ENCODE data around the gene DOCK1.

The DOCK1 gene

DNA sequence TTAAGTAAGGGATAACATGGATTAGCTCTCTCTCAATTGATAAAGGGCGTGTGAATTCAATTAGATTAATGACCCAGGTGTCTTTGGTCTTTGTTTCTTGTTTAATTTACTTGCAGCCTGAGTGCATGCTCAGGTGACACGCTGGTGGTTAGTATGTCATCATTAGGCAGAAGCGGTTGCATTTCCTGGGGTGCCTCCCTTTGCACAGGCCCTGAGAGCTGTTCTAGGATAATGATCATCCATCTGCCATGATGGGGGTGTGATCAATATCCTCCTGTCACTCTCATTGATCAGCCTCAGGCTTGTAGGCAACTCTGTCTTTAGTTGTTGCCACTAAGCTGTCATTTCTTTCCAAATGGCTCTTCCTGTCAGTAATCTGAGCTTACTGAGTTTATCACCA is 544.3 kb downstream of the DOCK1 start:
- DNase-seq, result no peak

DNA sequence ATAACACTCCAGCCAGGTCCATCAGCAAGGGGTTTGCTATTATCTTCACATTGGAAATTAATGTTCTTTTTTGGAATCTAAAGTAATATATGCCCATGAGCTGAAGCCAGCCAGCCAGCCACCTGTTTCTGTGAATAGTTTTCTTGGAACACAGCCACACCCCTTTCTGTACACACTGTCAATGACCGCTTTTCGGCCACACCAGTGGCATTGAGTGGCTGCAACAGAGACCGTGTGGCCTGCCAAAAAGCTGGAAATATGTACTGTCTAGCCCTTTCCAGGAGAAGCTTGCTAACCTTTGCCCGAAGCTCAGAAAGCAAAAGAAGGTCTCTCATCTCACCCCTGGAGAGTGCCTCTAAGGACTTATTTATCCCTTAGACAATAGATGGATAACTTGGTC is 545.4 kb downstream of the DOCK1 start:
- no peak for DNase-seq

DNA sequence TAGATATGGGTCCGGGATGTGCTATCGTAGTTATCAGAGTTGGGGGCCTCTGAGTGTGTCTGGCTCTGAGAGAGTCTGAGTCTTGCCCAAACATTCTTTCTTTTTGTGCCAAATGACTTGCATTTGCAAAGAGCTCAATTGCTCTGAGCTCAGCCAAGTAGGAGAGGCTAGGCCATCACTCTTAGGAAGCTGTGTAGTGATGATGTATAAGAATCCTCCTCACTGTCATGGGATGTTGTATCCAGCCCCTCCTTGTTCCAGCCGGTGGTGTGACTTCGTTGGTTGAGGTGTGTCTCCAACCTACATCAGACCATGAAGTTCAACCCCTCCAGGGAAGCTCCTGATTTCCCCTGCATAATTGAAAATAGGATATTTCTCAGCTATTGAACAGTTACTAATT is 546.4 kb downstream of the DOCK1 start:
- no peak for DNase-seq

DNA sequence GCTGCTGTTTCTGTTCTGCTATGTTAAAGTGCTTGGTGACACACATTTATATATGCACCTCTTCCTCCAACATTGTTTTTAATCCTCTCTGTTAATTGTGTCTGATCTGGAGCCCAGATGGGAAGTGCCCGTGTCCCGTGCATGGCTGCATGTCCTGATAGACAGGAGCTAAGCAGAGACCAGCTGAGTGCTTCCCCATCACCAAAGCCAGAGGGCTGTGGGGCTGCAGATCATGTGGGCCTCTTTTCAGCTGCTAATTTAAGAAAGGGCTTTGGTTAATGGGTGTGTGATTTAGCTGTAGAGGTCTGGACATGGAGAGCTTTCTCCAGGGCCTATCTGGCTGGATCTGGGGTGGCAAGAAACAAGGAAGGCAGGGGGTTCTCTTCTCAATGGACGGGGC is 547.3 kb downstream of the DOCK1 start:
- no peak for DNase-seq

DNA sequence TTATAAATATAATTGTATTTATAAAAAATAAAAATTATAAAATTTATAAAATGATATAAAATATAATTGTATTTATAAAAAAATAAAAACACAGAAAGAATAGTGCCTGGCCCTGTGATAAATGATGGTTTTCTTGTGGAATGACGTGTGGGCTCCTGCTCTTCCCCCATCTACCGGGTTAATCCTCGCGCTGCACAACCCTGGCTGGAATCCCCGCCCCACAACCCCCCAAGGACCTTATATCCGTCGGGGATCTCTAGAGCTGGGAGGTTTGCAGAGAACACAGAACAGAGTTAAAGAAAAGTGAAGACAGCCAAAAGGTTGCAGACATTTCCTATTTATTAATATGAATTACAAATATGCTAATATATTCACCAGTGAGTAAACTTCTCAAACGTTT is 548.5 kb downstream of the DOCK1 start:
- no peak for DNase-seq

DNA sequence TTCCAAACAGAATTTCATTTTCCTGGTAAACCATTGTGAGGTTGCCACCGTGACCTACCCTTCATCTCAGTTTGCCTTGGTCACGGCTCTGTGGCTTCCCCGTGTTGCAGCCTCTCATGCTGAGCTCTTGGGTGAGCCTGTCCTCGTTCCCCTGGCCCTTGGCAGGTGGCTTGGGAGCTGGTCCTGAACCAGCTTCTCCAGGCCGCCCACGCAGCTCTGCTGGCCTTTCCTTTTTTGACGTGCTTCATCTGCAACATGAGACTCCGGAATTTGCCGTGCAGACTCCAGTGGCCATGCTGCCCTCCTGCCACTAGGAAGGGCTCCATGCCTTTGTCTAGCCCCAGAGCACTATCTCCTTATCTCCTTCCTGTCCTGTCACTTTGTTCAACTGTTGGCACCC is 550.9 kb downstream of the DOCK1 start:
- no peak for DNase-seq

- no peak for DNase-seq
Measured at GRCh38 chr10:127458016-127458810, 553.0 kb downstream of the DOCK1 start.

- DNase-seq, result no peak
Measured at GRCh38 chr10:127458829-127459228, 553.6 kb downstream of the DOCK1 start.

- DNase-seq, result no peak
Measured at GRCh38 chr10:127459918-127460317, 554.7 kb downstream of the DOCK1 start.

DNA sequence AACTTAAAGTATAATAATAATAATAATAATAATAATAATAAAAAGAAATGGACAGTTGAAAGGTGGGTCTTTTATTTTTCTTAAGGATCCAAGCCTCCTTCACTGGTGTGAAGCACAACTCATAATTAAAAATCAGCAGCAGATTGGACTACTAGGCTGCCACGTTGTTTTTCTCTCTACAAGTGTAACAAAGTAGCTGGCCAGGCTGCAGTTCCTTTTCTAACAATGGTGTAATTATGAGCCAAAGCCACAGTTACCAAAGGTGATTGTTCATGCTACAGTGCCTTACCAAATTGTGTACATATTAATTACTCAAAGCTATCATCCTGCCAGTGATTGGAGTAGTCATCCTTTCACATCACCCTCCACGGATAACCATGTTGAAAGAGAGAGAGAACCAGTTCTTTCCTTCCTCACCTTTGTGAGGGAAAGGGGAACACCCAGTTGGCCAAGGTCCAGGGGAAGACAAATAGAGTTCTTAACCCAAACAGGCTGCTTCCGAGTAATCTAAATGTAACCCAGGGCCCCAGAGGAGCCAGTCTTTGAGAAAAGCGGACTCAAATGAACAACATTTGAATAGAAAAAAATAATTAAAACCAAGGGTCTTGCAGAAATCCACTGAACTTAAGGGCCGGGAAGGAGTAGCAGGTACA is 557.5 kb downstream of the DOCK1 start:
- no peak for DNase-seq

- no peak for DNase-seq
Measured at GRCh38 chr10:127463548-127463947, 558.3 kb downstream of the DOCK1 start.

DNA sequence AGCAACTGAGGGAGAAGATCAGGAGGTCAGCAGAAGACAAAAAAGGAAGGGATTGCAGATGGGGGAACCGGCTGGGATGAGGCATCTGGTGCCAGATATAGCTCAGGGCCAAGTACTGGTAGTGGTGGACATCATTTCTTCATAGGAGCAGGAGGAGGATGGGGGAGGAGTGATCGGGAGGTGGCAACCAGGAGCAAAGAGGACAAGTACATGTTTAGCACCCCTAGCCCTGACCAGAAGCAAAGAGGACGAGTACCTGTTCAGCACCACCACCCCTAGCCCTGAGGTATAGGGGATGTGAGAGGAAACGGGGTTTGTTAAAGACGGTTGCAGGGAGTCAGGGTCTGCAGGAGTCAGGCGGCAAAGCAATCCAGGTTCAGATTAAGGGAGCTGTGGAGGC is 559.3 kb downstream of the DOCK1 start:
- no peak for DNase-seq

DNA sequence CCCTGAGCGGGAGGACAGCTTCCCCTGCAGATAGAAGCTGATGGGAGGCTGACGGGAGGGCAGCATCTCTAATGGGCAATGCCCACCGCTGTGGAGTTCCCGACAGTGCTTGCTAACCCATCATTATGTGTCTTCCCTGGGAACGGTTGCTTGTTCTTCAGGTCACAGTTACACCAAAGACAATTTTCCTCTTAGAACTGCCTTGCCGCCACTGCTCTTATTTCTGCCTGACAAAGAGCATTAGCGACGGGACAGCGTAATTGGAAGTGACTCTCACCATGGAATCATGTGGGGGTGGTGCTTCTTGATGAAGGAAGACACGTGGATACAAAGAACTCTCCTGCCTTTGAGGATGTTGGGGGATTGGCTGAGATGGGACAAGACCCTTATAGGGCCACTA is 562.6 kb downstream of the DOCK1 start:
- peak; percentile 94 for DNase-seq

- DNase-seq, result peak; percentile 16
Measured at GRCh38 chr10:127468632-127469031, 563.4 kb downstream of the DOCK1 start.

DNA sequence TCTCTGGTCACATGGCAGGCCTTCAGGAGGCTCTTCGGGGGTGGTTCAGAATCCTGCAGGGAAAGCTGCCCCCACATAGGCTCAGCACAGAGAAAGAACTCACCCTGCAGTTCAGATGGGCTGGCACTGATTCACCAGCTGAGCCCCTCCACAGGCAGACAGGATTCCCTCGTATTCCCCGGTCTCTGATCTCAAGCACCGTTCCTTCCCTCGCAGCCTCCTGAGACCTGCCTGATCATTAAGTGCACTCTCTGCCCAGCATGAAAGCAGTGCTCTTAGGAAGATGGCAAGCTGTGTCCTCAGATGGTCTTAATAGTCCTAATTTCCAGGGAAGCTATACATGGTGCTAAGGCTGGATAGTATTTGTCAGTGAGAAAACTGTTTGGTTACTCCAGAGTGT is 565.7 kb downstream of the DOCK1 start:
- peak; percentile 82 for DNase-seq

GRCh38 chr10:127472976-127473375 is 567.7 kb downstream of the DOCK1 start:
- DNase-seq, result no peak

GRCh38 chr10:127474501-127474900 is 569.3 kb downstream of the DOCK1 start:
- DNase-seq, result no peak

DNA sequence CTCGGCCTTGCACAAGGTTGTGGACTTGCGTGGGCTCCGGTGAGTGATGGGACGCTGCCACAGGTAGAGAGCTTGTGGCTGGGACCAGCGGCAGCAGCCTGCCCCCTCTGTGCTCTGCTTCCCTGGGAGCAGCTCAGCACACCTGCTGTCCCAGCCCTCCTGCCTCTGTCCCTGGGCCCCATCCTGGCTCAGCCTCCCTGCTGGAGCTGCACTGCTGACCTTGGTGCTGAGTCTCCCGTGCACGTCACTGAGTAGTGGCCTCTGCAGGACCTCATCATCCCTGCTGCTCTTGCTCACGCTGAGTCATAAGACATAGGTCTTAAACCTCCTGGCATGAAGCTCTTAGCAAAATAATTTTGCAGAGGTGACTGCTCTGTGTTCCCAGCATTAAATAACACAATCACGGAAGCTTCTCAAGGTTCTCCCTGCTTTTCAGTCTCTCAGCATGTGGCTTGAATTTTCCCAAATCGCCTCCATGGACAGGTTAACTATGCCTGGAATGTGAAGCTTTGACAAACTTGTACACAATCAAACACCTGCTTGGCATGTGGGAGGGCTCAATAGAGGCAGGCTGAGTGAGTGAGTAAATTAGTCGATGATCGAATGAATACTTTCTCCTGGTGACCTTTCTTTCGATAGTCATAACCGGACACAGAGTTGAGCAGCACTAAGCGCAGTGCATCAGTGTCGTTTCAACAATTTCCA is 580.1 kb downstream of the DOCK1 start:
- peak; percentile 31 for DNase-seq

DNA sequence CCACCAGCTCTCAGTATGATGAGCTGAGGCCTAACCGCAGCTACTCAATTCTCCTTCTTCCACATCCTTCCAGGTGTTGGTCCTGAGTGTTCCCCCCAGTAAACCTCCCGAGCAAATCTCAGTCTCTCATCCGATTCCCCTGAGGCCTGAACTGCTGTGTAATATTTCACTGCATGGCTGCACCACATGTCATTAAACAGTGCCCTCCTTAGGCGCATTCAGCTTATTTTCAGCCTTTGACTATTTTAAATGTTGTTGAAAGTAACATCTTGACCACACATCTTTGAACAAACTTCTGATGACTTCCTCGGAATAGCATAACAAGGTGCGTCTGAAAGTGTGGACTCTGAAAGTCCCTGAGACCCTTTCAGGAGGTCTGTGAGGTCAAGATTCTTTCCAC is 581.1 kb downstream of the DOCK1 start:
- peak; percentile 26 for DNase-seq

GRCh38 chr10:127492607-127493250 is 587.5 kb downstream of the DOCK1 start:
- DNase-seq, result no peak

GRCh38 chr10:127496035-127496434 is 590.8 kb downstream of the DOCK1 start:
- peak; percentile 19 for DNase-seq

GRCh38 chr10:127497685-127498084 is 592.5 kb downstream of the DOCK1 start:
- peak; percentile 22 for DNase-seq

DNA sequence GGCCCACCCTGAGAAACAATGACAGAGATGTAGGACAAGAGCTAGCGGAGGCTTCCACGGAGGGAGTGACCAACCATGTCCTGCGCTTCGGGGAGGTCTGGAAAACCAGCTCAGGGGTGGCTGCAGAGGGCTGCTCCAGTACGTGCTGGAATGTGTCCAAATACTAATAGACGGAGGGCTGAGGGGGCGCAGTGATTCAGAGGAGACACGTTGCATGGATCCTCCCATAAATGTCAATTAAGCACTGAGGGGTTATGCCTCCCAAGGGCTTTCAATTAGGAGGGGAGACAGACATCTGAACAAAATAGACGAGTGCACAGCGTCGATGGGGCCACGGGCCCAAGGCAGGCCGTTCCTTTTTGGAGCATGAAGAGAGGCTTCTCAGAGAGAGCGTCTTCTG is 592.9 kb downstream of the DOCK1 start:
- peak; percentile 48 for DNase-seq

Data from eye (tissue), 1 donor.